Ovary (tissue), 9 donors: ENCODE results near the gene CEACAM7. TPM values are rescaled to one million over a fixed set of nuclear protein-coding genes. Genes with fewer than 3 reads are reported as not detected.

Experiments
- DNase-seq, 5 donors: peaks; one replicate each; pipeline ENCODE4 v3.0.0-alpha.2; 2019 to 2020
- H3K27ac ChIP-seq, 2 donors: fragments of 200-600 bp; one replicate each; pipeline versions ENCODE4 v1.5.1 to v1.8.0; 2019 to 2022
- H3K27me3 ChIP-seq: fragments of 200-600 bp; one replicate; pipeline ENCODE4 v1.8.0; 2022
- H3K36me3 ChIP-seq: fragments of 200-600 bp; sonication (generic); one replicate; pipeline ENCODE4 v1.5.1; 2019
- H3K4me1 ChIP-seq: one replicate; pipeline ENCODE4 v1.8.1; 2013; ENCODE audit warnings: mild to moderate bottlenecking, moderate library complexity; ENCODE audit not compliant: insufficient read depth
- H3K4me3 ChIP-seq: fragments of 200-600 bp; sonication (generic); one replicate; pipeline ENCODE4 v1.5.1; 2017
- H3K9me3 ChIP-seq, 2 donors: fragments of 200-600 bp in 1 of 2; sonication (generic) in 1 of 2; one replicate each; pipeline versions ENCODE4 v1.5.1 to v1.8.1; 2013 to 2019; ENCODE audit warnings: mild to moderate bottlenecking in 1 of 2, moderate library complexity in 1 of 2
- EP300 ChIP-seq: sonication (generic); formaldehyde crosslinking; IDR thresholded peaks from one replicate; pipeline ENCODE4 v1.6.1; 2017; ENCODE audit warnings: antibody characterized with exemption
- POLR2A ChIP-seq: fragments of 450-650 bp; IDR thresholded peaks from one replicate; pipeline ENCODE4 v1.6.1; 2017; ENCODE audit warnings: antibody characterized with exemption, mild to moderate bottlenecking, moderate library complexity
- WGBS, 3 donors: extraction: QIAGEN DNeasy Blood & Tissue Kit in 1 of 3; methylation state at CpG; one replicate each; pipeline versions ENCODE4 v1.1.5 to v1.1.7; 2013 to 2017; 5-methylcytosine and 5-hydroxymethylcytosine counted together
- intact Hi-C, 4 donors: fragments of 100-400 bp; cut with DNase I; formaldehyde crosslinking; loops; one replicate each; pipeline versions ENCODE4 v1.11.0 to v1.15.1; 2022 to 2023
- polyA plus RNA-seq, 2 donors: library from polyadenylated mRNA; stranded (reverse); fragments of 200-250 nt in 1 of 2; fragments of 350-450 nt in 1 of 2; fragmentation: Illumina TruSeq in 1 of 2; extraction: RNeasy Lipid Tissue Mini Kit (QIAGEN cat#74804) in 1 of 2; gene quantifications; one replicate each; pipeline ENCODE4 v1.2.3, GENCODE V29; 2013 to 2014
- total RNA-seq, 7 donors: library from RNA; depleted of rRNA in 2 of 7; stranded (reverse); fragments of >200 nt in 2 of 7; fragmentation: NEBNext Ultra II Directional in 3 of 7; extraction: Animal tissue kit (Norgen Biotek cat#: 25700) in 3 of 7; gene quantifications; one replicate each; pipeline versions ENCODE4 v1.1.0 to v1.2.4, GENCODE V29; 2016 to 2023
- TF ChIP-seq, protein P1 (sequence below), 3 donors: fragments of 450-650 bp in 2 of 3; fragments of 200-600 bp in 1 of 3; IDR thresholded peaks; one replicate each; pipeline versions ENCODE4 v1.5.1 to v1.8.0; 2016 to 2022; ENCODE audit warnings: antibody characterized with exemption in 3 of 3, mild to moderate bottlenecking in 1 of 3
- donor health status: DM: no; HTN: no; CAD: no; lungs with moderate emphysema.
- donor health status: DM: no; HTN: no; CAD: no.
- donor health status: Bipolar disorder and iron deficiency.
- donor health status: DM: yes; HTN: yes; CAD: no.
- donor health status: DM: no; HTN: no; CAD: no.
- donor health status: DM: yes; HTN: yes; CAD: no.

Gene CEACAM7
- total and polyA plus RNA-seq, 9 donors = 0.08 to 0.55 TPM; not detected in 7

DNA sequence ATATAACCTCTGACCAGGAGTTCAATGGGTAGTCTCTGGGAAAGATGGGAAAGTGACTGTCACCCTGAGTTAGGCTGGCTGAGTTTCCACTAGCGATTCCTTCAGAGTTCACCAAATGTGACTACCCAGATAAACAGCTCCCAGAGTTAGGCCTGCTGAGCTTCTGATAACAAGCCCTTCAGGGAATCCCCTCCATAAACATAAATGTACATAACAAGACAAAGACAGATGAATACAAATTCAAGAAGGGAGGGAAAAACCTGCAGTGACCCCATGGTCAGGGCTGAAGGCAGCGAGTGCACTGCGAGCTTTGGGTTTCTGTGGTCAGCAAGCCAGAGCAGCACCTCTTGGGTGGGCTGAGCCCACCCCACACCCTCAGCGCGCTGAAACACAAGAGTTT is 35.8 kb downstream of the CEACAM7 start:
- no peaks in the 10 kb centered on the region for H3K36me3 ChIP-seq
- intact Hi-C loops = no loop called here
- no peak for DNase-seq
- no peak overlapping the region for H3K4me3 ChIP-seq
- WGBS, 3 donors = 59 to 68% (median 63%) methylated on average over 5 of the region's 5 CpGs
- no peak overlapping the region for H3K27ac ChIP-seq
- no peaks in the 10 kb centered on the region for H3K9me3 ChIP-seq
- H3K4me1 ChIP-seq = no peaks in the 10 kb centered on the region
- H3K27me3 ChIP-seq = no peaks in the 10 kb centered on the region
- TF ChIP-seq, protein P1, sequence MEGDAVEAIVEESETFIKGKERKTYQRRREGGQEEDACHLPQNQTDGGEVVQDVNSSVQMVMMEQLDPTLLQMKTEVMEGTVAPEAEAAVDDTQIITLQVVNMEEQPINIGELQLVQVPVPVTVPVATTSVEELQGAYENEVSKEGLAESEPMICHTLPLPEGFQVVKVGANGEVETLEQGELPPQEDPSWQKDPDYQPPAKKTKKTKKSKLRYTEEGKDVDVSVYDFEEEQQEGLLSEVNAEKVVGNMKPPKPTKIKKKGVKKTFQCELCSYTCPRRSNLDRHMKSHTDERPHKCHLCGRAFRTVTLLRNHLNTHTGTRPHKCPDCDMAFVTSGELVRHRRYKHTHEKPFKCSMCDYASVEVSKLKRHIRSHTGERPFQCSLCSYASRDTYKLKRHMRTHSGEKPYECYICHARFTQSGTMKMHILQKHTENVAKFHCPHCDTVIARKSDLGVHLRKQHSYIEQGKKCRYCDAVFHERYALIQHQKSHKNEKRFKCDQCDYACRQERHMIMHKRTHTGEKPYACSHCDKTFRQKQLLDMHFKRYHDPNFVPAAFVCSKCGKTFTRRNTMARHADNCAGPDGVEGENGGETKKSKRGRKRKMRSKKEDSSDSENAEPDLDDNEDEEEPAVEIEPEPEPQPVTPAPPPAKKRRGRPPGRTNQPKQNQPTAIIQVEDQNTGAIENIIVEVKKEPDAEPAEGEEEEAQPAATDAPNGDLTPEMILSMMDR (IDR thresholded peaks at IDR 0.05) = no peak
- no peak for TF ChIP-seq POLR2A
- no peak for TF ChIP-seq EP300

DNA sequence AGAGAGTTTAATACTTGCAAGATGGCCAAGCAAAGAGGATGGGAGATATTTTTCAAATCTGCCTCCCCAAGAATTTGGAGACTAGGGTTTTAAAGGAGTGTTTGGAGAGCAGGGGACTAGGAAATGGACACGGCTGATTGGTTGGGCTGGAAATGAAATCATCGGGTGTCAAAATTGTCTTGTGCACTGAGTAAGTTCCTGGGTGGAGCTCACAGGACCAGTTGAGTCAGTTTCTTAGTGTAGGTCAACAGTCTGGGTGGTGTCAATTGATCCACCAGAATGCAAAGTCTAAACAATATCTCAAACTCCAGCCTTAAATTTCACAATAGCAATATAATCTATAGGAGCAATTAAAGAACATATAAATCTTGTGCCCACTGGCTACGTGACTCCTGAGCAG is 38.2 kb downstream of the CEACAM7 start:
- Histone ChIP-seq H3K4me3 (no peak overlapping the region), H3K27ac (no peak overlapping the region), H3K36me3 (no peaks in the 10 kb centered on the region), H3K4me1 (no peaks in the 10 kb centered on the region), H3K9me3 (no peaks in the 10 kb centered on the region), H3K27me3 (no peaks in the 10 kb centered on the region)
- WGBS, 3 donors = 56 to 71% (median 68%) methylated on average over 3 of the region's 3 CpGs
- TF ChIP-seq POLR2A (no peak), EP300 (no peak)
- TF ChIP-seq, protein P1 (IDR thresholded peaks at IDR 0.05) = no peak
- intact Hi-C loops = no loop called here
- DNase-seq = no peak

GRCh38 chr19:41646589-41647204 is 41.4 kb downstream of the CEACAM7 start:
- no peaks in the 10 kb centered on the region for H3K9me3 ChIP-seq
- no peaks in the 10 kb centered on the region for H3K36me3 ChIP-seq
- DNase-seq = no peak
- no peaks in the 10 kb centered on the region for H3K4me1 ChIP-seq
- TF ChIP-seq POLR2A (no peak), EP300 (no peak)
- TF ChIP-seq, protein P1 (IDR thresholded peaks at IDR 0.05) = no peak
- H3K4me3 ChIP-seq = no peak overlapping the region
- no peaks in the 10 kb centered on the region for H3K27me3 ChIP-seq
- no peak overlapping the region for H3K27ac ChIP-seq
- intact Hi-C loops = no loop called here
- 45 to 52% (median 47%) methylated on average over 14 of the region's 14 CpGs for WGBS, 3 donors

DNA sequence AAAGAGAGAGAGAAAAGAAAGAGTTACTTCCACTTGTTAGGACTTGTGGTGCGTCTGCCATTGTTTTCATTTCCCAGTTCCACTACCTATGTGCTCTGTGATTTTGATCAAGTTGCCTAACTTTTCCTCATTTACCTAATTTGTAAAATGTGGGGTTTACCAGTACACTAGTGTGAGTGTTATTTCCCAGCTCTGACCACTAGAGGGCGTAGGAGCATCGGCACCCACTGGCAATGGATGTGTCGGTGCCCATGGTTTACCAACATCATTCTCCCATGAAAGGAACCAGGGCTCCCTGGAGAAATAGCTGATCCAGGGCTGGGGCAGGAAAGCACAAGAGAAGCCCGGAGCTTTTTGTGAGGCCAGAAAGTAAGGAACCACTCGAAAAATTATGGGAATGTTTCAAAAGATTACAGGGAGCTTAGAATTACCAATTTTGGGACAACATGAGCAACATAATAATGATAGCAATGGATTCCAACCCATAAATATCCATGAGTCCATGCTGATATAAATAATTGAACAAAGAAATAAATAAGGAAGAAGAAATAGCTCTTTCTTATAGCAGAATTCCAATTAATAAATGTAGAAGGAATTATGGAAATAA is 46.1 kb downstream of the CEACAM7 start:
- no peaks in the 10 kb centered on the region for H3K27me3 ChIP-seq
- TF ChIP-seq, protein P1 (IDR thresholded peaks at IDR 0.05) = no peak
- TF ChIP-seq POLR2A (no peak), EP300 (no peak)
- H3K4me3 ChIP-seq = no peak overlapping the region
- H3K4me1 ChIP-seq = no peaks in the 10 kb centered on the region
- intact Hi-C loops = no loop called here
- H3K9me3 ChIP-seq = no peaks in the 10 kb centered on the region
- no peak overlapping the region for H3K27ac ChIP-seq
- DNase-seq = no peak
- no peaks in the 10 kb centered on the region for H3K36me3 ChIP-seq
- 7 to 8% (median 8%) methylated on average over 6 of the region's 6 CpGs for WGBS, 3 donors
